Fibroblast of lung (primary cell): ENCODE data around the gene DHX58. TPM values are rescaled to one million over a fixed set of nuclear protein-coding genes. Genes with fewer than 3 reads are reported as not detected.
A peak's percentile ranks its signal among the peaks of the same experiment; 100 is the strongest.

Experiments used
- DNase-seq, 2 donors: peaks; one replicate each; pipeline versions ENCODE4 v3.0.0 to v3.0.0-alpha.2; 2010; ENCODE audit warnings: low read depth in 2 of 2
- H2AFZ ChIP-seq: 2 replicates; pipeline ENCODE4 v1.5.1; 2012; ENCODE audit warnings: low read length, control low read depth, inconsistent platforms
- H3K27ac ChIP-seq: 2 replicates; pipeline ENCODE4 v1.5.1; 2011; ENCODE audit warnings: low read length, control low read depth; ENCODE audit not compliant: insufficient read depth
- H3K27me3 ChIP-seq: 2 replicates; pipeline ENCODE4 v1.5.1; 2011; ENCODE audit warnings: mild to moderate bottlenecking, low read length; ENCODE audit not compliant: control insufficient read depth, insufficient read depth
- H3K36me3 ChIP-seq: 2 replicates; pipeline ENCODE4 v1.5.1; 2011; ENCODE audit warnings: low read length; ENCODE audit not compliant: control insufficient read depth, insufficient read depth
- H3K4me1 ChIP-seq: 2 replicates; pipeline ENCODE4 v1.5.1; 2011; ENCODE audit warnings: low read length; ENCODE audit not compliant: control insufficient read depth, insufficient read depth; ENCODE audit errors: extremely low read depth
- H3K4me2 ChIP-seq: 2 replicates; pipeline ENCODE4 v1.5.1; 2011; ENCODE audit warnings: low read length, control low read depth; ENCODE audit not compliant: insufficient read depth; ENCODE audit errors: extremely low read depth
- H3K4me3 ChIP-seq, 4 experiments: fragments of 200-600 bp in 1 of 4; sonication (generic) in 1 of 4; replicated peaks in 1 of 4; 2 replicates each; pipeline ENCODE4 v1.5.1; 2011 to 2016; ENCODE audit warnings: low read length in 4 of 4, low read depth in 3 of 4, mild to moderate bottlenecking in 3 of 4, control low read depth in 2 of 4, inconsistent platforms in 1 of 4, mixed read lengths in 1 of 4; ENCODE audit not compliant: insufficient read depth in 1 of 4; ENCODE audit errors: control extremely low read depth in 1 of 4
- H3K79me2 ChIP-seq: 2 replicates; pipeline ENCODE4 v1.5.1; 2012; ENCODE audit warnings: mild to moderate bottlenecking, low read length, inconsistent platforms; ENCODE audit not compliant: control insufficient read depth, insufficient read depth
- H3K9ac ChIP-seq: 2 replicates; pipeline ENCODE4 v1.5.1; 2011; ENCODE audit warnings: mild to moderate bottlenecking, low read length, control low read depth; ENCODE audit not compliant: insufficient read depth
- H3K9me3 ChIP-seq: 2 replicates; pipeline ENCODE4 v1.5.1; 2012; ENCODE audit warnings: low read depth, low read length; ENCODE audit not compliant: control insufficient read depth, insufficient read depth
- H4K20me1 ChIP-seq: 2 replicates; pipeline ENCODE4 v1.5.1; 2011; ENCODE audit warnings: low read length; ENCODE audit not compliant: control insufficient read depth, insufficient read depth; ENCODE audit errors: extremely low read depth
- CTCF ChIP-seq, 2 donors: IDR thresholded peaks in 1 of 2; conservative IDR thresholded peaks in 1 of 2; 1 replicate in 1 of 2; 2 replicates in 1 of 2; pipeline ENCODE4 v1.5.1; 2011 to 2012; ENCODE audit warnings: low read length in 2 of 2, control low read depth in 1 of 2, inconsistent platforms in 1 of 2, low read depth in 1 of 2, mild to moderate bottlenecking in 1 of 2
- EZH2 ChIP-seq: IDR thresholded peaks from 2 replicates; pipeline ENCODE4 v1.5.1; 2012; ENCODE audit warnings: low read length, control low read depth, mild to moderate bottlenecking; ENCODE audit errors: missing control alignments
- polyA plus RNA-seq, 2 donors: library from polyadenylated mRNA; depleted of rRNA in 1 of 2; stranded (reverse) in 1 of 2; unstranded in 1 of 2; fragments of >200 nt; gene quantifications; 2 replicates each; pipeline ENCODE4 v1.2.1, GENCODE V29; 2011 to 2012; ENCODE audit warnings: missing spikeins in 1 of 2
- total RNA-seq: library from RNA; depleted of rRNA; stranded (reverse); fragments of >200 nt; gene quantifications from 2 replicates; pipeline ENCODE4 v1.2.1, GENCODE V29; 2014

The DHX58 gene
- total and polyA plus RNA-seq, 2 donors (not counting 1 experiment from before 2014, with no cell fraction given) = 8.0 to 18.3 TPM

GRCh38 chr17:42118545-42118944, 6.0 kb upstream of the DHX58 start:
- Histone ChIP-seq H3K9ac (no peak overlapping the region), H3K36me3 (peaks cover 21% of the 10 kb centered on the region), H3K9me3 (no peaks in the 10 kb centered on the region), H3K4me1 (peaks cover 8% of the 10 kb centered on the region), H4K20me1 (no peaks in the 10 kb centered on the region), H3K4me3 (no peak overlapping the region), H3K27me3 (no peaks in the 10 kb centered on the region), H3K4me2 (no peak overlapping the region), H3K27ac (no peak overlapping the region), H3K79me2 (no peaks in the 10 kb centered on the region), H2AFZ (no peak overlapping the region)
- TF ChIP-seq CTCF (conservative IDR thresholded peaks at IDR 0.05 in 1 of 2, IDR thresholded peaks at IDR 0.05 in 1 of 2; ENCODE audit: low read depth in 1 of 2, low read length in 2 of 2) (peak; percentile 27 to 44), EZH2 (no peak)
- DNase-seq = peak in 1 of 2 donors; percentile 17

GRCh38 chr17:42118126-42118510, 5.6 kb upstream of the DHX58 start:
- Histone ChIP-seq H3K27ac (no peak overlapping the region), H3K4me2 (no peak overlapping the region), H3K4me3 (no peak overlapping the region), H3K36me3 (peaks cover 21% of the 10 kb centered on the region), H2AFZ (no peak overlapping the region), H3K4me1 (peaks cover 8% of the 10 kb centered on the region), H3K79me2 (no peaks in the 10 kb centered on the region), H3K9ac (no peak overlapping the region), H3K9me3 (no peaks in the 10 kb centered on the region), H4K20me1 (no peaks in the 10 kb centered on the region), H3K27me3 (no peaks in the 10 kb centered on the region)
- TF ChIP-seq EZH2 (no peak), CTCF (conservative IDR thresholded peaks at IDR 0.05 in 1 of 2, IDR thresholded peaks at IDR 0.05 in 1 of 2; ENCODE audit: low read depth in 1 of 2, low read length in 2 of 2) (no peak)
- no peak for DNase-seq

GRCh38 chr17:42117397-42118125, 5.0 kb upstream of the DHX58 start:
- Histone ChIP-seq H4K20me1 (no peaks in the 10 kb centered on the region), H3K9me3 (no peaks in the 10 kb centered on the region), H3K79me2 (no peaks in the 10 kb centered on the region), H3K4me1 (peaks cover 11% of the 10 kb centered on the region), H3K9ac (no peak overlapping the region), H2AFZ (no peak overlapping the region), H3K27ac (no peak overlapping the region), H3K27me3 (no peaks in the 10 kb centered on the region), H3K4me3 (no peak overlapping the region), H3K36me3 (peaks cover 21% of the 10 kb centered on the region), H3K4me2 (no peak overlapping the region)
- TF ChIP-seq CTCF (conservative IDR thresholded peaks at IDR 0.05 in 1 of 2, IDR thresholded peaks at IDR 0.05 in 1 of 2; ENCODE audit: low read depth in 1 of 2, low read length in 2 of 2) (no peak), EZH2 (no peak)
- DNase-seq = no peak
